Spinal cord (tissue), 10 donors: ENCODE data around the gene ANGPTL4. TPM values are rescaled to one million over a fixed set of nuclear protein-coding genes. Genes with fewer than 3 reads are reported as not detected.
A peak's percentile ranks its signal among the peaks of the same experiment; 100 is the strongest.

Experiments used
- DNase-seq, 6 donors: peaks; one replicate each; pipeline versions ENCODE4 v3.0.0 to v3.0.0-alpha.2; 2013 to 2015; ENCODE audit warnings: low spot score in 6 of 6, low read depth in 4 of 6
- H3K27ac ChIP-seq: one replicate; pipeline ENCODE4 v1.5.1; 2013; ENCODE audit warnings: low read depth, low read length, control low read depth
- H3K27me3 ChIP-seq: one replicate; pipeline ENCODE4 v1.6.1; 2013; ENCODE audit warnings: low read length; ENCODE audit not compliant: control insufficient read depth, insufficient read depth
- H3K36me3 ChIP-seq: one replicate; pipeline ENCODE4 v1.6.1; 2013; ENCODE audit warnings: low read length; ENCODE audit not compliant: control insufficient read depth, insufficient read depth
- H3K4me1 ChIP-seq: one replicate; pipeline ENCODE4 v1.6.1; 2013; ENCODE audit warnings: low read length; ENCODE audit not compliant: control insufficient read depth, insufficient read depth
- H3K4me3 ChIP-seq: one replicate; pipeline ENCODE4 v1.5.1; 2013; ENCODE audit warnings: low read depth, low read length, control low read depth
- H3K9me3 ChIP-seq: one replicate; pipeline ENCODE4 v1.6.1; 2013; ENCODE audit warnings: low read length; ENCODE audit not compliant: control insufficient read depth, insufficient read depth
- WGBS: methylation state at CpG from one replicate; pipeline ENCODE4 v1.1.5; 2013; ENCODE audit warnings: missing lambda C conversion rate; ENCODE audit not compliant: insufficient coverage; 5-methylcytosine and 5-hydroxymethylcytosine counted together
- polyA plus RNA-seq, 2 donors: library from polyadenylated mRNA; unstranded; fragments of 120-200 nt; gene quantifications; one replicate each; pipeline ENCODE4 v1.2.1, GENCODE V29; 2013; ENCODE audit not compliant: insufficient read length in 2 of 2
- total RNA-seq, 2 donors: library from RNA; depleted of rRNA in 1 of 2; stranded (reverse); fragments of 120-200 nt in 1 of 2; fragments of >200 nt in 1 of 2; gene quantifications; one replicate each; pipeline versions ENCODE4 v1.2.3 to v1.2.4, GENCODE V29; 2013 to 2014
- donor health status: healthy.

ANGPTL4 gene
- total and polyA plus RNA-seq, 4 donors: 2.1 to 11.8 (median 6.2) TPM

DNA sequence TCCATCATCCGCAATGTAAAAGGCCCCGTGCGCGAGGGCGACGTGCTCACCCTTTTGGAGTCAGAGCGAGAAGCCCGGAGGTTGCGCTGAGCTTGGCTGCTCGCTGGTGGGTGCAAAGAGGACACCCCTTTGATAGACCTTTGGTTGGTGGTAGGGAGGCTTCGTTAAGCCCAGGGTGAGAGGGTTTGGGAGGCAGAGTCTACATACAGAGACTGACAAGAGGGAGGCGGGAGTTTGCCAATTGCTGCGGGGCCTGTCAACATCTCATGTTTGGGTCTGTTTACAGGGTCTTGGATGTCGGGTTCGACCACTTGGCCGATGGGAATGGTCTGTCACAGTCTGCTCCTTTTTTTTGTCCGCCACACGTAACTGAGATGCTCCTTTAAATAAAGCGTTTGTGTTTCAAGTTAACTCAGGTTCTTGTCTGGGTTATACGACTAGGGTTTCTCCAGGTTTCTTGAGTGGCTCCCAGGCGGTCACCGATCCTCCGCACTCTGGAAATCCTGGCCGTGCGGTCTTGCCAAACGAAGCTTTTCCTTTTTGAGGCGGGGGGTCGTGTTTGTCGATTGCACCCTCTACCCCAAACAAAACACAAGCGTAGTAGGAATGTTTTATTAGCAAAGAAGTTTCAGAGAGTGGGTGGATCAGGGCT is 41.8 kb upstream of the ANGPTL4 start:
- Histone ChIP-seq H3K4me1 (peaks cover 29% of the 10 kb centered on the region), H3K27ac (no peak overlapping the region), H3K27me3 (no peaks in the 10 kb centered on the region), H3K9me3 (no peaks in the 10 kb centered on the region), H3K4me3 (peak overlapping the region; percentile 99), H3K36me3 (peaks cover 32% of the 10 kb centered on the region)
- 16% methylated on average over 20 of the region's 30 CpGs for WGBS
- no peak for DNase-seq

DNA sequence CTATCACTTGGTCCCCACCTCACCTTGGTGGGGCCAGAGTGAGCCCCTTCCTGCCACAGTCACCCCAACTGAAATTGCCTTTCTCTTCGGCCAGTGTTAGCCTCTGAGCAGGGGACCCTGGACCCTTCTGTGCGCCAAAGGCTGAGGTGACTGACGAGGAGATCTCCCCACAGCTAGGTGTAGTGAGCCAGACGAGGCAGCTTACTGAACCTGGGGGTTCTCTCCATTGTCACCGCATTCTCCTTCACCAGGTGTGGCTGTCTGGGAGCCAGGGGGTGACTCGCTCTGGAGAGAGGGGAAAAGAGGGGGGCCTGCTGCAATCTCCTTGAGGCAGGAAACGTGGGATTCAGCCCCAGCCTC is 41.3 kb upstream of the ANGPTL4 start:
- 93% methylated on average over 2 of the region's 7 CpGs for WGBS
- DNase-seq: no peak
- Histone ChIP-seq H3K27me3 (no peaks in the 10 kb centered on the region), H3K4me3 (peak overlapping the region; percentile 99), H3K36me3 (peaks cover 32% of the 10 kb centered on the region), H3K27ac (no peak overlapping the region), H3K9me3 (no peaks in the 10 kb centered on the region), H3K4me1 (peaks cover 29% of the 10 kb centered on the region)

DNA sequence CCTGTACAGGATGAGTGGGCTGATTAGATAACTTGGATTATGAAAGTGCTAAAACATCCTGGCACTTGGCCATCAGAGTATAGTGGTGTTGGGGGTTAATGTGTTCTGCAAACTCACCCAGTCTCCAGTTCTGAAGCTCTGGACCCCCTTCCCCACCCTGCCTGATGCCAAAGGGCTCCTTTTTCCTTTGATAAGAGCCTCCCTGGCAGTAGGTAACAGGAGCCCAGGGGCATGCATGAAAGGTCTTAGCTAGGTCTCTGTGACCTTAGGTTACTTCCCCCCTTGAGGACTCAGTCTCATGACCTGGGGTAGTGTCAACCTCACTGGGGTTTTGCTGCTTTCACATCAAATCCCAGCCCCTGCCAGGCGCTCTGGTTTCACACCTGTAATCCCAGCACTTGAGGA is 40.2 kb upstream of the ANGPTL4 start:
- Histone ChIP-seq H3K4me3 (no peak overlapping the region), H3K27ac (no peak overlapping the region), H3K4me1 (peaks cover 29% of the 10 kb centered on the region), H3K9me3 (no peaks in the 10 kb centered on the region), H3K36me3 (peaks cover 30% of the 10 kb centered on the region), H3K27me3 (no peaks in the 10 kb centered on the region)
- WGBS: no CpG with 5 or more reads among the region's 1 CpG
- no peak for DNase-seq

DNA sequence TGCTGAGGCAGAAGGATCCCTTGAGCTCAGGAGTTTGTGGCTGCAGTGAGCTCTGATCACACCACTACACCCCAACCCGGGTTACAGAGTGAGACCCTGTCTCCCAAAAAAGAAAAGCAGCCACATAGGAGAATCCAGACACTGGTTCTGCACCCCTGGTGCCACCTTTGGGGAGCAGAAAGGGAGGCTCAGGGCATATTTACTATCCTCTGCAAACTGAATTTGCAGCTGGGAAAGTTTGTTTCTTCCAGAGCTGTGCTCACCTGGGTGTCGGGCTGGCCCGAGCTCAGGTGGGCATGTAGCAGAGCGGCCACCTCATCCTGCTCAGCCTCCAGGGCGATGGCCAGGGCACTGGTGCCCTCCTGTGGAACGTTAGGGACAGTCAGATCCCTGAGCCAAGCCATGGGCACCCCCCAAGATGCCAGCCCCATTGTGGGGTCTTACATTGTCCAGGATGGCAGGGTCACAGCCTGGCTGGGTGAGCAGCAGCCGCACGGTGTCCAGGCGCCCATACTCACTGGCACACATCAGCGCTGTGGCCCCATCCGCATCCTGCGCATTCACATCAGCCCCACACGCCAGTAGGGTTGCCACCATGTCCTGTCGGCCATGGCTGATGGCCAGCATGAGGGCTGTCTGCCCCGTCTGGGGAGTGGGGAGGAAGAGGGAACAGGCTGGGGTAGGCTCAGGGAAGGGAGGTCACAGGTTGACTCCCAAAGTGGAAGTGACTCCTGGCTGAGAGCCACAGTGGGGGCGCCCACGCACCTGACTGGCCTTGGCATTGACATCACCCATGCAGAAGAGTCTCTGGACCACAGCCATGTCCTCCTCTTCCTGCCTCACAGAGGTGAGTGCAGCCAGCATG is 39.5 kb upstream of the ANGPTL4 start:
- Histone ChIP-seq H3K36me3 (peaks cover 30% of the 10 kb centered on the region), H3K9me3 (no peaks in the 10 kb centered on the region), H3K27me3 (no peaks in the 10 kb centered on the region), H3K4me3 (no peak overlapping the region), H3K27ac (no peak overlapping the region), H3K4me1 (peaks cover 29% of the 10 kb centered on the region)
- no peak for DNase-seq
- 73% methylated on average over 14 of the region's 17 CpGs for WGBS

DNA sequence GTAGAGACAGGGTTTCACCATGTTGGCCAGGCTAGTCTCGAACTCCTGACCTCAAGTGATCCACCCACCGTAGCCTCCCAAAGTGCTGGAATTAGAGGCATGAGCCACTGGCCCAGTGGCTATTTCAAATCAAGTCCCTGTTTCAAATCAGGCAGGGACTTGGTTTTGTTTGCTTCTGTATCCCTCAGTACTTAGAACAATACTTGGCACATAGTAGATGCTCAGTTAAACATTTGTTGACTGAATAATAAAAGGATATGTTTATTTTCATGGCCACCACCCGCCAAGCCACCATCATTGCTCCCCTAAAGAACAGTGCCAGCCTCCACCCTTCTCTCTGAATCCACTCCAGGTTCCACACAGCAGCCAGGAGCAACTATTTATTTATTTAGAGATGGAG is 38.5 kb upstream of the ANGPTL4 start:
- Histone ChIP-seq H3K4me1 (peaks cover 21% of the 10 kb centered on the region), H3K36me3 (peaks cover 30% of the 10 kb centered on the region), H3K27ac (no peak overlapping the region), H3K9me3 (no peaks in the 10 kb centered on the region), H3K4me3 (no peak overlapping the region), H3K27me3 (no peaks in the 10 kb centered on the region)
- no peak for DNase-seq
- 100% methylated on average over 2 of the region's 3 CpGs for WGBS

DNA sequence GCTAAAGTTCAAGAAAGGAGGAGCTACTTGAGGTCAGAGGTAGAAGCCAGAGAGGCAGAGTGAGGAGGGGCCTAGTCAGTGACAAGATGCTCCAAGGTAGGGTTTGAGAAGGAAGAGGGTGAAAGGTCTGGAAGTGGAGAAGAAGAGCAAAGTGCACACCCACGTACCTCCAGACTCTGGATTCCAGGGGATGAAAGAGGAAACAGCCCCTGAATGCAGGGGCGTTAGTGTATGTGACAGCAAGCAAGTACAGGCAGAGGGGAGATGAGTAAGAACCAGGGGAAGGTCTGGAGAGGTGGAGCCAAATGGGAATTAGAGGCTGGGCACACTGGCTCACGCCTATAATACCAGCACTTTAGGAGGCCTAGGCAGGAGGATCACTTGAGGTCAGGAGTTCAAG is 34.0 kb upstream of the ANGPTL4 start:
- Histone ChIP-seq H3K9me3 (no peaks in the 10 kb centered on the region), H3K27me3 (peaks cover 23% of the 10 kb centered on the region), H3K27ac (no peak overlapping the region), H3K4me1 (peaks cover 16% of the 10 kb centered on the region), H3K4me3 (no peak overlapping the region), H3K36me3 (peaks cover 4% of the 10 kb centered on the region)
- no peak for DNase-seq
- WGBS: 76% methylated on average over 3 of the region's 3 CpGs

DNA sequence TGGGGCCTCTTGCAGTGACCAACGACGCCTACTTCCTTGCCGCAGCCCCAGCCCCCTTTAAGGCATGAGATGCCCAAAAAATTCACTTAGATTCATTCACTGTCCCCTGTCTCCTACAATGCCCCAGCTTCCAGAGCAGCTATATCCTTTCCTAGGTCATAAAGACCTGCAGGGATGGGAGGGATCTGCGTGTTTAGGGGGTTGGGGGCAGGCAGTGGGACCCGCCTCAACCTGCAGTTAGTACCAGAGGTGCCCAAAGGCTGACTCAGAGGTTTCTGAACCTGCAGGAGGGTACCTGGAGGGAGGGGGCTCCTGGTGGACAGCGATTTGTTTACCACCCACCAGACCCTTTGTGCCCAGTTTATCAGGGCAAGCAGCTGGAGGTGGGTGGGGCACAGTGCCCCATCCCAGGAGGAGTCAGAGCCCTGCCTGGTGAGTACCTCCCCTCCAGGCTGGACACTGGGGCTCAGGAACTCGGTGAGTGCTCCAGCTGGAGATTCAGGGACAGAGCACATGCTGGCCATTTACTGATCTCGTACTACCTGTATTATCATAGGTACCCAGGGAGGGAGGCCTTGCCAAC is 32.6 kb upstream of the ANGPTL4 start:
- Histone ChIP-seq H3K36me3 (peaks cover 2% of the 10 kb centered on the region), H3K27ac (no peak overlapping the region), H3K27me3 (peaks cover 30% of the 10 kb centered on the region), H3K4me1 (peaks cover 21% of the 10 kb centered on the region), H3K9me3 (no peaks in the 10 kb centered on the region), H3K4me3 (no peak overlapping the region)
- DNase-seq: no peak
- WGBS: 40% methylated on average over 2 of the region's 8 CpGs

DNA sequence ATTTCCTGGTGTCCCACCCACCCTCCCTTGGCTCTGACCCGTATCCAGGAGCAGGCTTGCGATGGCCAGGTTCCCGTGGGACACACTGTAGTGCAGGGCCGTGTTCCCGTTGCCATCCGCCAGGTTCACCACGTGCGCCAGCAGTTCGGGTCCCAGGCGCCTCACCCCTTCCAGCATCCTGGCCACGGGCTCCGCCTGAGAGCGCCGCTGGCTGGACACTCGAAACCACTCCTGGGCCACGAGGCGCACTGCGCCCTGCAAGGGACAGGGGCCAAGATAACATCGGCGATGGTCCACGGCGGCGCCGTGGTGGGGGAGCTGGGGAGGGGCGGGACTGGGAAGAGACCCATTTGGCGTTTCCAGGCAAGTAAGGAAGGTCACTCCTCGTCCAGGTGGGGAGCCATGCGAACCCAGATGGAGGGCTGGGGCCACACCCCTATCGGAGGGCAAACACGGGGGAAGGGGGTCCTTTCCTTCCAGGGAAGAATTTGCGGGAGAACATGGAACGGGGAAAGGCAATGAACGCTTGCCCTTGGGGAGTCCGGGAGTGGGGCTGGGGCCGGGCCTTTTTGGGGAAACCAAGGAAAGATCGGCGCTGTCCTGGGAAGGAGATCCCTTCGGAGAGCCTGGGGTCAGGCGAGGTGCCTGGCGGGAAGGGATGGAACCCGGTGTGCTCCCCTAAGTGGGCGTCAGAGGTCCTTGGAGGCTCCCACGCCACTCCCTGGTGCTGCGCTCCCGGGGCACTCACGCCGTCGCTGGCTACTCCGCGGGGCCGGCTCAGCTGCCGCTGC is 30.8 kb upstream of the ANGPTL4 start:
- H3K27ac ChIP-seq: no peak overlapping the region
- WGBS: 10% methylated on average over 52 of the region's 52 CpGs
- peaks cover 37% of the 10 kb centered on the region for H3K27me3 ChIP-seq
- peaks cover 2% of the 10 kb centered on the region for H3K36me3 ChIP-seq
- H3K9me3 ChIP-seq: no peaks in the 10 kb centered on the region
- no peak for DNase-seq
- H3K4me3 ChIP-seq: no peak overlapping the region
- peaks cover 21% of the 10 kb centered on the region for H3K4me1 ChIP-seq

DNA sequence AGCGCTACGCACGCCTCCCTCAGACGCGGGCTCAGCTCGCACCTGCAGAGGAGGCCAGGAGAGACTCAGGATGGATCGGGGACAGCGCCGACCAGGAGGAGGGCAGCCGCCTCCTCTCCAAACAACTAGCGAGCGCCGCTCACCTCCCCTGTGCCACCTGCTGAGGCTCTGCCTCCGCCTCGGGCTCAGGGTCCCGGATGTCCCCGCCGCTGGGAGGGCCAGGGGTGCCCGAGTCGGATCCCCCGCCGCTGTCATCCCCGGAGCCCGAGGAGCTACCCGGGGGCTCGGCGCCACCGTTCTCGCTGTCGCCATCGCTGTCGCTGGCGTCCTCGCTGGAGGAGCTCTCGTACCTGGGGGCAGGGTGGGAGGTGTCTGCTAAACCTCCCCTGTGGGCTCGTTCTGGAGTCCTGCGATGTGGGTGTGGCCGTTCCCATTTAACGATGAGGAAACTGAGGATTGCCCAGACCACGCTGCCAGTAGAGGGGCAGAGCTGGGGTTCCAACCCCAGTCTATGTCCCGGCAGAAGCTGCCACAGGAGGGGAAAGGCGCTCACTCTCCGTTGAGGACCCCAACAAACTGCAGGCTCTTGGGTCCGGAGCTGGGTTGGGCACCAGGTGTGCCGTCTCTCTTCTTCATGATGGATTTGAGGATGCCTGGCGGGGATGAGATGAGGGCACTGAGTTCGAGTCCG is 30.0 kb upstream of the ANGPTL4 start:
- Histone ChIP-seq H3K9me3 (no peaks in the 10 kb centered on the region), H3K27me3 (peaks cover 40% of the 10 kb centered on the region), H3K4me1 (peaks cover 21% of the 10 kb centered on the region), H3K27ac (no peak overlapping the region), H3K4me3 (no peak overlapping the region), H3K36me3 (peaks cover 2% of the 10 kb centered on the region)
- 8% methylated on average over 48 of the region's 48 CpGs for WGBS
- DNase-seq: peak in 1 of 6 donors; percentile 3
